ENCODE results near the gene HIPK3. TPM values are rescaled to one million over a fixed set of nuclear protein-coding genes. Genes with fewer than 3 reads are reported as not detected.

The HIPK3 gene
- total RNA-seq, 1 donor from 2014 or later: 33.1 TPM

- Mint-ChIP-seq H3K9me3 (peaks cover 8% of the 10 kb centered on the region), H3K36me3 (peaks cover 8% of the 10 kb centered on the region), H3K4me3 (no peak overlapping the region), H3K27me3 (ENCODE audit: insufficient read depth, low read depth) (no peaks in the 10 kb centered on the region), H3K4me1 (no peaks in the 10 kb centered on the region), H3K27ac (no peak overlapping the region)
- H2AFZ ChIP-seq (replicated peaks): no peak overlapping the region
- H3K4me2 ChIP-seq: no peak overlapping the region
- H3K79me2 ChIP-seq (ENCODE audit: low read depth): peaks cover 87% of the 10 kb centered on the region
- no peak overlapping the region for H3K27ac ChIP-seq
- H3F3A ChIP-seq (ENCODE audit: low read depth): no peaks in the 10 kb centered on the region
- H3K36me3 ChIP-seq: no peaks in the 10 kb centered on the region
- H3K4me1 ChIP-seq: no peaks in the 10 kb centered on the region
- H3K4me3 ChIP-seq: no peak overlapping the region
- TF ChIP-seq EZH2phosphoT487 (IDR thresholded peaks at IDR 0.05) (no peak), CTCF (IDR thresholded peaks at IDR 0.05) (no peak), EZH2 (IDR thresholded peaks at IDR 0.05) (no peak)
- H3K9me3 ChIP-seq (ENCODE audit: low read depth): no peaks in the 10 kb centered on the region
- no peaks in the 10 kb centered on the region for H3K27me3 ChIP-seq
- peaks cover 11% of the 10 kb centered on the region for H4K20me1 ChIP-seq (ENCODE audit: low read depth)
- H3K9ac ChIP-seq: no peak overlapping the region
- DNase-seq (ENCODE audit: low spot score): no peak
These were observed 23.2 kb downstream of the HIPK3 start for GRCh38 chr11:33280411-33280810.

- Histone ChIP-seq H3K4me1 (no peaks in the 10 kb centered on the region), H3K79me2 (ENCODE audit: low read depth) (peaks cover 79% of the 10 kb centered on the region), H3K4me3 (no peak overlapping the region), H3K27ac (no peak overlapping the region), H3F3A (ENCODE audit: low read depth) (no peaks in the 10 kb centered on the region), H3K4me2 (no peak overlapping the region), H2AFZ (replicated peaks) (no peak overlapping the region), H4K20me1 (ENCODE audit: low read depth) (peaks cover 11% of the 10 kb centered on the region), H3K36me3 (no peaks in the 10 kb centered on the region), H3K9me3 (ENCODE audit: low read depth) (no peaks in the 10 kb centered on the region), H3K27me3 (no peaks in the 10 kb centered on the region), H3K9ac (no peak overlapping the region)
- DNase-seq (ENCODE audit: low spot score): no peak
- Mint-ChIP-seq H3K36me3 (peaks cover 12% of the 10 kb centered on the region), H3K9me3 (peaks cover 8% of the 10 kb centered on the region), H3K4me3 (no peak overlapping the region), H3K27me3 (ENCODE audit: insufficient read depth, low read depth) (no peaks in the 10 kb centered on the region), H3K4me1 (no peaks in the 10 kb centered on the region), H3K27ac (no peak overlapping the region)
- TF ChIP-seq EZH2 (IDR thresholded peaks at IDR 0.05) (no peak), EZH2phosphoT487 (IDR thresholded peaks at IDR 0.05) (no peak), CTCF (IDR thresholded peaks at IDR 0.05) (no peak)
These were observed 24.6 kb downstream of the HIPK3 start for GRCh38 chr11:33281758-33282157.

DNA sequence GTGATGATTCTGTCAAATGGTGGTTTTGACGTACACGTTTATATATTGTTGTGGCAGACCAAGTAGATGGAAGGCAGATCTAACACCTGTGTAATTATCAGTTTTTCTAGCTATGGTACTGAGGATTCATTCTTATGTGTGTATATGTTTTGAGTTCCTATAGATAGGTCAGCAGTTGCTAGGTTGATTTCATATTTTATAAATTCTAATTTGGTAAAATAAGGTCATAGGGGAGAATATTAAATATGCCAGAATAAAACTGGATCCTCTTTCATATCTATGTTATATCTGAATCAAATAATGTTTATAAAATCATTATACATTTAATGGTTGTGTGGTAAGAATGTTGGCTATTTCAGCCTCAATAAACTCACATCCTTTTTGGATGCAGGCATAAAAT is 27.6 kb downstream of the HIPK3 start:
- Mint-ChIP-seq H3K36me3 (peaks cover 24% of the 10 kb centered on the region), H3K27me3 (ENCODE audit: insufficient read depth, low read depth) (no peaks in the 10 kb centered on the region), H3K4me3 (no peak overlapping the region), H3K4me1 (no peaks in the 10 kb centered on the region), H3K27ac (no peak overlapping the region), H3K9me3 (peaks cover 2% of the 10 kb centered on the region)
- Histone ChIP-seq H3K79me2 (ENCODE audit: low read depth) (peaks cover 49% of the 10 kb centered on the region), H3K27me3 (no peaks in the 10 kb centered on the region), H3K4me2 (no peak overlapping the region), H2AFZ (replicated peaks) (no peak overlapping the region), H4K20me1 (ENCODE audit: low read depth) (peaks cover 11% of the 10 kb centered on the region), H3K36me3 (no peaks in the 10 kb centered on the region), H3K4me3 (no peak overlapping the region), H3K27ac (no peak overlapping the region), H3F3A (ENCODE audit: low read depth) (no peaks in the 10 kb centered on the region), H3K9ac (no peak overlapping the region), H3K4me1 (no peaks in the 10 kb centered on the region), H3K9me3 (ENCODE audit: low read depth) (no peaks in the 10 kb centered on the region)
- no peak for TF ChIP-seq EZH2 (IDR thresholded peaks at IDR 0.05)
- TF ChIP-seq CTCF (IDR thresholded peaks at IDR 0.05): no peak
- TF ChIP-seq EZH2phosphoT487 (IDR thresholded peaks at IDR 0.05): no peak
- no peak for DNase-seq (ENCODE audit: low spot score)
